HG03378 (cell line): ENCODE results near the gene CHPF.

ENCODE experiments used
- ATAC-seq: cut with Tn5 transposase; IDR thresholded peaks from one replicate; pipeline ENCODE4 v1.9.1; 2021; ENCODE audit warnings: mild to moderate bottlenecking, moderate library complexity; ENCODE audit not compliant: unreplicated experiment

CHPF gene

GRCh38 chr2:219569041-219569440 lies 25.4 kb upstream of the CHPF start:
- no peak for ATAC-seq

- ATAC-seq, result no peak
These were observed 24.3 kb upstream of the CHPF start for GRCh38 chr2:219567791-219568361.

GRCh38 chr2:219567131-219567530 lies 23.5 kb upstream of the CHPF start:
- ATAC-seq, result no peak

- ATAC-seq, result no peak
These were observed 23.0 kb upstream of the CHPF start for GRCh38 chr2:219566640-219567039.

DNA sequence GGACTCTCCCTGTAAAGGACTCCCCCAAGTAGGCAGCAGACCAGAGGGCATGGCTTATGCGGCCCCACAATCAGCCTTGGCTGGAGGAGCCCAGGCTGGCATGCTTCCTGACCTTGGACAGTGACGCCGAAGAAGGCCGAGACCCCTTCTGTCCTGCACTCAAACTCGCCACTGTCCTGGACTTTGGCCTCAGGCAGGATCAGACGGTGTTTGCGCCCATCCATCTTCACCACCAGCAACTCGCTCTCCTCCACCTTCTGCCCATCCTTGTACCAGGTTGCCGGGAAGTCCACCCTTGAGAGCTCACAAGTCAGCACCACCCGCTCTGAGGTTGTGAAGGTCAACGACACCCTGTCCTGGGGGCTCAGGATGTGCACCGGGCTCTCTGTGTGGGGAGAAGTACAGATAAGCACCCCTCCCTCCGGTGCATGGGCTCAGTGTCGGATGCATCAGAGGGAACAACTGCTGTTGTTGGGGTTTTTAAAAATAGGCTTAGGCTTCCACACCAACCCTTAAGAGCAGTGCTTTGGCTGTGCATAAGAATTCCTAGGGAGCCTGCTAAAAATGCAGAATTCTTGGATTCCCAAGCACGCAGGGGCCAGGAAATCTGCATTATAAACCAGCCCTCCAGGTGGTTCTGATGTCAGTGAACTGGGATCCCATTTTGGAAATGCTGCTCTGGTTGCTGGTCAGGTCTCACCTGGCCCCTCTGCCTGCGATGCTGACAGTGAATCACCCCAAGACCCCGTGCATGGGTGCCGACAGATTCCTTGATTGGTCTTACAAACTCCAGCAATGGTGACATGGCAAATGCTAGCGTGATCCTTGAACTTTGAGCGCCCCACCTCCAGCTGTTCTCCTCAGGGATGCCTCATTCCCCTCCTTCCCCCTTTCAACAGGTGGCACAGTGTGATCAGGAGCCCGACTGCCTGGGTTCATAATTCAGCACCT lies 21.8 kb upstream of the CHPF start:
- no peak for ATAC-seq

DNA sequence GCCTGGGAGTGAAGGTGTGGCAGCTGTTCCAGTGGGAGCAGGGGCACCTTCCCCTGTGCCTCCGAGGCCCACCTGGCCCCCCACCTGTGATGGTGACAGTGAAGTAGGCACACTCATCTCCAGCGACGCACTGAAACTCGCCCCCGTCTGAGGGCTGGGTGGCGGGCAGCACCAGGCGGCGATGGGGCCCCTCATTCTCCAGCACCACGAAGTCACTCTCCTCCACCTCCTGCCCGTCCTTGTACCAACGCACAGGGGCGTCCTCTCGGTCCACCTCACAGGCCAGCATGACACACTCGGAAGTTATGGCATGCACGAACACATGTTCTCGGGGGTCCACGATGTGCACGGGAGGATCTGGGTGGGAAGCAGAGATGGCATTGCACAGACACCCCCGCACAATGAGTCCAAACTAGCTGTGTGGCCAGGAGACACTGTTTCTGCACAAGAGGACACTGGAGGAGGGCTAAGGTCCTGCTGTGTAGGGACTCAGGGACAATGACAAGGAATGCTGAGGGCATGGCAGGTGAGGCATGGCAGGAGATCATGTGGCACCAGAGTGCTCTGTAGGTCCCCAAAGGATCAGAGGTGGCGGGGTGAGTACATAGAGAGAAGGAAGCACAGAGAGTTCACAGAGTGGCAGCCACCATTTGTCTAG lies 19.8 kb upstream of the CHPF start:
- ATAC-seq, result no peak

DNA sequence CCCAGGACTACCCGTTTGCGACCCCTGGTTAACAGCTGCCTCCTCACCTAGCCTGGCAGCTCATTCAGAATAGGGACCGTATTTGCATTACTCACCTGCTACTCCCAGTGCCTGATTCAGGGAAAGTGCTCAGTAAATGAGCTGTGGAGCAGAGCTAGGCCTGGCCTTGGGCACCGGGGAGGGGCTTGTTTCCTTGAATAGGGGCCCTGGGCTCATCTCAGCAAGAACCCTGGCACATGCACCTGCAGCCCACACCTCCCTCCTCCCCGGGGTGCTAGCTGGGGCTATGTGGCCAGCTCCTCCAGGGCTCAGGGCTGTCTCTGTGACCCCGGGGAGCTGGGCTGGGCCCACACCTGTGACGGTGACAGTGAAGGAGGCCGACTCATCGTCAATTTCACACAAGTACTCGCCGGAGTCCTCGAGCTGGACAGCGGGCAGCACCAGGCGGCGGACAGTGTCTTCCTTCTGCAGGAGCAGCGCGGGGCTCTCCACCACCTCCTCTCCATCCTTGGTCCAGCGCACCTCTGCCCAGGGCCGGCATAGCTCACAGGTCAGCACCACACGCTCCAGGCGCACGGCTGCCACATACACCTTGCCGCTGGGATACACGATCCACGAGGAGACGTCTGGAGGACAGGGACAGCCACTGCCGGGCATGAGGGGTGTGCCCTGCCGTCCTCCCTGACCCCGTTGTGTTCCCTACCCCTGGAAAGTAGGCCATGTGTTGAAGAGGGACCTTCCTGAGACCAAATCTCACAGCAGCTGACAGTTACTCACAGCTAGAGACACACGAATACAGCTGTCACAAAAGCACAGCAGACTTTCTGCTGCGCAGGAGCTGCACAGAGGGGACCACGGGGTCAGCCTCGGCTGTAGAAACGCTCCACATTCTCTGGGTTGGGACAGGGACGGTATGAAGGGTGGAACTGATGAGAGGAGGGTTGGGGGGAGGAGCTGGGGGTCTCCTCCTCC lies 18.7 kb upstream of the CHPF start:
- ATAC-seq, result no peak

- no peak for ATAC-seq
These were observed 17.8 kb upstream of the CHPF start for GRCh38 chr2:219561179-219562048.

DNA sequence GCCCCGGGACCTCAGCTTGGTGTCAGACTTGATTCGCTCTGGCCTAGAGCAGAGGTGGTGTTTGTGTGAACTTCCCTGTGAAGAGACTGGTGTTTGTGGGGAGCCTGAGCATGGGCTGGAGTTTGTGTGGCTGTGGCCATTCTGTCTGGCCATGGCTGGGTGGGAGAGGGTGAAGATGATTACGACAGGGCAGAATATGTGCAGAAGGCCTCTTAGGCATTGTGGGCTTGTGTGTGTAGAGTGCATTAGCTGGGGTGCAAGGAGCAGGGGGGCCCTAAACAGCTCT lies 17.2 kb upstream of the CHPF start:
- no peak for ATAC-seq

DNA sequence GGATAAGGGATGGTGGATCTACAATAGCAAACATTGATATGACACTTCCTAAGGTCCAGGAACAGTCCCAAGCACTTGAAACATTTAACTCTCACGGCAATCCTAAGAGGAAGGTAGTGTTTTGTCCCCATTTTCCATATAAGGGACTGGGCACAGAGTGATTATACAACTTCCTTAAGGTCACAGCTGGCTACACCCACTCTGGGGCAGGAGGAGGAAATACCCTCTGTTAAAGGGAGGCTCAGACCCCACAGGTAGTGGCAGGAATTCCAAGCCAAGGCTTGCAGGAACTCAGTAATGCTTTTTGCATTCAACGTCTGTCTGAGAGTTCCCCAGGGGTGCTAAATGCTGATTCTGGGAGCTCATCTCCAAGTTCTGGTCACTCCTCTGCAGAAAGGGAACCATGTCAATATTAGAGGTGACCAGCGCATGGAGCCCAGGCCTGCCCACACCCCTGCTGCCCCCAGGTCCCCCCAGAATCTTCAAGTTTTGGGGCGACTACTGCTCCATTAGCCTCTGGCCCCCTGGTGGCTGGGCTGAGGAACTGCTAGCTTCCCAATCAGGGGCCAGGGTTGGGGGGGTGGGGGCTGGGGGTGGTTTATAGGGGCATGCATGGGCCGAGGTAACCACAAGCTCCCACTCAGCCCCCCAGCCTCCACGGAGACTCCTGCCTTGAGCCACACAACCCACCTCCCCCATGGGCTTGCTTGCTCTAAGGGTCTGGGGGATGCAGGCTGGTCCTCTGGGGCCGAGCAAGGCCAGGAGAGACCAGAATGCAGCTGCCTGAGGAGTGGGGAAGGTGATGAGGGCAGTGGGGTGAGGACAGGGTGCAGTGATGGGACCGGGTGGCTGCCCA lies 16.7 kb upstream of the CHPF start:
- ATAC-seq, result no peak

DNA sequence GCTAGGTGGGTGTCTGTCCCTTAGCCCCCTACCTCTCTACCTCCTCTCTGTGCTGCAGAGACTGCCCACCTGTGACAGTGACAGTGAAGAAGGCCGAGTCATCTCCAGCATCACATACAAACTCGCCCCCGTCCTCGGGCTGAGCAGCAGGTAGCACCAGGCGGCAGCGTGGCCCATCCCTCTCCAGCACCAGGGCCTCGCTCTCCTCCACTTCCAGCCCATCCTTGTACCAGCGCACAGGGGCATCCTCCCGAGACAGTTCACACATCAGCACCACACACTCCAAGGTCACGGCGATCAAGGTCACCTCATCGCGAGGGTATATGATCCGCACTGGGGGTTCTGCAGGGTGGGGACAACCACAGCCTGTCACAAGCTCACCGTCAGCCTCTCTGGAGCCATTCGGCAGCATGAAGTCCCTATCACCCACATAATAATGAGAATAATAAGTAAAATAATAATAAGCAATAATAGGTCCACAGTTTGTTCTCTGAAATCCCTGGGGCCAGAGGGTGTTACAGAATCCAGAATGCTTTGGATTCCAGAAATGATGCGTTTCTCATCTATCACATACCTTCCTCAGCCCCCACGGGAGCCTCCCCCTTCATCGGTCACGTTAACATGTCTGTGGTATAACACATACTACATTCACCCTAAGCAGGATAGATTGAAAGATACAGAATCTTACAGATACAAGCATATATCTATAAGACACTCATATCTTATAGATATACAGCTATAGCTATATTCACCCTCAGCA lies 15.7 kb upstream of the CHPF start:
- no peak for ATAC-seq

- ATAC-seq, result no peak
These were observed 14.5 kb upstream of the CHPF start for GRCh38 chr2:219557791-219558785.

GRCh38 chr2:219557320-219557719 lies 13.7 kb upstream of the CHPF start:
- ATAC-seq, result no peak

DNA sequence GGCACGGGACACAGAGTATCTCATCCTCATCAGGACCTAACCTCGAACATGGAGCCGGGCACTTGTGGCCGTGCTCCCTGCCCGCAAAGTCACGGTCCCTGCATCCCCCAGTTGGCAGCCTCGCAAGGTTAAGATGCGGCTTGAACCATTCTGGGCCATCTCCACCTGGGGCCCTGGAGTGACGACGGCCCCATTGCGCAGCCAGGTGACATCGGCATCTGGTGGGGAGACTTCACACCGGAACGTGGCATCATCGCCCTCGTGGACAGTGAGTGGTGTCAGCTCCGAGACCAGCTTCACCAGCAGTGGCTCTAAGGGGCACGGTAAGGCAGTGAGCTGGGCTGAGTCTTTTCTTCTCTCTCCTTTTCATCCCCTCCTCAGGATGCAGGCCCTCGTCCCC lies 12.8 kb upstream of the CHPF start:
- ATAC-seq, result no peak

DNA sequence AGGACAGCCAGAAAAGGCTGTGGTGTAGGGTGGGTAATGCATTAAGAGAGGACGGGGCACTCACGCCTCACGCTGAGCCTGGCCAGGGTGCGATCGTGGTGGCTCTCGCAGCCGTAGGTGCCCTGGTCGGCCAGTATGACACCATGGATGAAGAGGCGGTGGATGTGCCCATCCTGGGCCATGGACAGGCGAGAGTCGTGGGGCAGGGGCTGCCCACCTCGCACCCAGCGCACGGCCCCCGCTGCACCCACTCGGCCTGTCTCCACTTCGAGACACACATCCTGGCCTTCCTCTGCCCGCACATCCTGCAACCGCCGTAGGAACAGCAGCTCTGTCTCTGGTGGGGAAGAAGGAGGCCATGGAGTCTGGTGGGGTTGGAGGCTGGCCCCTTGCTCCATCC lies 12.3 kb upstream of the CHPF start:
- no peak for ATAC-seq

DNA sequence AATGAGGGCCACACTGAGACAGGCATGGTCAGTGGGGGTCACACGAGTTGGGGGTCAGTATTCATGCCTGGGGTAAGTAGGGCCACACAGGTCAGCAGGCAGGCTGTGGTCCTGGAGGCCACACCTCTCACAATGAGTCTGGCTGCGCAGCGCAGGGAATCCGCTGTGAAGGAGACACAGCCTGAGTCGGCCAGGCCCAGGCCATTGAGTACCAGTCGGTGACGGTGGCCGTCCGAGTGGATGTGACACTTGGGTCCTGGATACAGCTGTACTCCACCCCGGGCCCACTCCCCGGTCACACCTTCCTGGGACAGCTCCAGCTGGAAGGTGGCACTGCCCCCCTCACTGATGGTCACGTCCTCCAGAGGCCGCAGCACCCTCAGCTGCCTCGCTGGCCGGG lies 10.7 kb upstream of the CHPF start:
- no peak for ATAC-seq

DNA sequence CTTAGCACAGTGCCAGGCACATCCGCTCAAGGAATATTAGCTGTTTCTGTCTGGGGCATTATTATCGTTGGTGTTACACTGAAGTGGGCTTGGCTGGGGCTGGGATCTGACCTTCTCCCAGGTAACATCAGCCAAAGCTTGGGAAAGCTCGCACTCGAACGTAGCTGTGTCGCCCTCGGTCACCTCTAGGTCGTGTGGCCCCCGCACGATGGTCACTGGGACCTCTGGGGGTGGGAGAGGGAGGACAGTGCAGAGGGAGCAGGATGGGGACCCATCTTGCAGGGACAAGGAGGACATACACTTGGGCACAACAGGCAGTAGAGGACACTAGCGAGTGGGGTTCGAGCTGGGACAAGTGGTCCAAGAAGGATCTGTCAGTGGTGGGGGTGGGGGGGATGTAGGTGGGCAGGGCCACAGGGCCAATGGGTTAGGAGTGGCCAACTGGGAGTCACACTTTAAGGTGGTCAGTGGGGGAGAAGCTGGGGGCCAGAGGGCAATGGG lies 9.9 kb upstream of the CHPF start:
- ATAC-seq, result no peak
